Breast epithelium (tissue), 3 donors: Measurements from ENCODE around the gene DCLRE1B.
"Not testable (repeated sequence)": the region's sequence is repeated elsewhere in the genome, so short reads cannot be mapped to it uniquely, and the experiment has no call there.

Source experiments
- CTCF ChIP-seq, 3 donors: fragments of 450-650 bp; IDR thresholded peaks; one replicate each; pipeline ENCODE4 v1.5.1; 2016 to 2017; ENCODE audit warnings: antibody characterized with exemption in 3 of 3, mild to moderate bottlenecking in 3 of 3, moderate library complexity in 3 of 3
- POLR2A ChIP-seq: fragments of 450-650 bp; IDR thresholded peaks from one replicate; pipeline ENCODE4 v1.6.1; 2016; ENCODE audit warnings: antibody characterized with exemption, mild to moderate bottlenecking, moderate library complexity
- POLR2AphosphoS5 ChIP-seq, 3 donors: sonication (generic); formaldehyde crosslinking; IDR thresholded peaks; one replicate each; pipeline ENCODE4 v1.6.1; 2017; ENCODE audit warnings: antibody characterized with exemption in 3 of 3

GRCh38 chr1:113948151-113948550 is 43.0 kb downstream of the DCLRE1B start:
- TF ChIP-seq CTCF (IDR thresholded peaks at IDR 0.05); POLR2AphosphoS5 (IDR thresholded peaks at IDR 0.05); POLR2A: not testable (repeated sequence)
